DND-41 (cell line): ENCODE data around the gene NTF4.
A peak's percentile ranks its signal among the peaks of the same experiment; 100 is the strongest.

Experiments
- ATAC-seq: fragments of 200-7000 bp; cut with Tn5 transposase; 3 replicates; pipeline ENCODE4 v1.9.1; 2021; ENCODE audit warnings: low read depth; ENCODE audit not compliant: insufficient read depth
- DNase-seq: peaks from one replicate; pipeline ENCODE4 v3.0.0-alpha.2; 2020
- H2AFZ ChIP-seq: 2 replicates; pipeline ENCODE4 v1.6.0; 2012; ENCODE audit warnings: low read depth, low read length
- H3K27ac ChIP-seq: 2 replicates; pipeline ENCODE4 v1.5.1; 2012; ENCODE audit warnings: low read length, inconsistent platforms
- H3K27me3 ChIP-seq: fragments of 200-600 bp; sonication (generic); 2 replicates; pipeline ENCODE4 v1.6.0; 2012; ENCODE audit warnings: low read length, mild to moderate bottlenecking, inconsistent platforms; ENCODE audit not compliant: insufficient read depth, poor library complexity
- H3K36me3 ChIP-seq: 2 replicates; pipeline ENCODE4 v1.5.1; 2012; ENCODE audit warnings: low read length, inconsistent platforms; ENCODE audit not compliant: insufficient read depth
- H3K4me1 ChIP-seq: 2 replicates; pipeline ENCODE4 v1.5.1; 2012; ENCODE audit warnings: mild to moderate bottlenecking, low read length; ENCODE audit not compliant: insufficient read depth
- H3K4me2 ChIP-seq: 2 replicates; pipeline ENCODE4 v1.6.0; 2012; ENCODE audit warnings: mild to moderate bottlenecking, moderate library complexity, low read length, inconsistent platforms; ENCODE audit not compliant: insufficient read depth
- H3K4me3 ChIP-seq, 2 experiments: fragments of 200-600 bp in 1 of 2; shearing (Covaris generic) in 1 of 2; 2 replicates each; pipeline ENCODE4 v1.5.1; 2012 to 2016; ENCODE audit warnings: inconsistent platforms in 2 of 2, low read length in 2 of 2, mild to moderate bottlenecking in 2 of 2, low read depth in 1 of 2, moderate library complexity in 1 of 2
- H3K79me2 ChIP-seq: 2 replicates; pipeline ENCODE4 v1.6.0; 2012; ENCODE audit warnings: low read length, inconsistent platforms; ENCODE audit not compliant: insufficient read depth
- H3K9ac ChIP-seq: 2 replicates; pipeline ENCODE4 v1.6.0; 2012; ENCODE audit warnings: low read depth, mild to moderate bottlenecking, inconsistent platforms, low read length, moderate library complexity
- H3K9me3 ChIP-seq: 2 replicates; pipeline ENCODE4 v1.5.1; 2012; ENCODE audit warnings: low read length, moderate library complexity, mild to moderate bottlenecking, inconsistent platforms; ENCODE audit not compliant: insufficient read depth, severe bottlenecking
- H4K20me1 ChIP-seq: 2 replicates; pipeline ENCODE4 v1.6.0; 2012; ENCODE audit warnings: low read length; ENCODE audit not compliant: insufficient read depth
- EZH2 ChIP-seq: IDR thresholded peaks from 3 replicates; pipeline ENCODE4 v1.6.1; 2012; ENCODE audit warnings: borderline replicate concordance, low read depth, mild to moderate bottlenecking, moderate library complexity, low read length, inconsistent platforms; ENCODE audit not compliant: severe bottlenecking
- TF ChIP-seq, protein P1 (sequence below): IDR thresholded peaks from 2 replicates; pipeline ENCODE4 v1.5.1; 2012; ENCODE audit warnings: borderline replicate concordance, low read length, moderate library complexity, mild to moderate bottlenecking; ENCODE audit not compliant: poor library complexity, severe bottlenecking; ENCODE audit errors: extremely low read depth

The NTF4 gene

DNA sequence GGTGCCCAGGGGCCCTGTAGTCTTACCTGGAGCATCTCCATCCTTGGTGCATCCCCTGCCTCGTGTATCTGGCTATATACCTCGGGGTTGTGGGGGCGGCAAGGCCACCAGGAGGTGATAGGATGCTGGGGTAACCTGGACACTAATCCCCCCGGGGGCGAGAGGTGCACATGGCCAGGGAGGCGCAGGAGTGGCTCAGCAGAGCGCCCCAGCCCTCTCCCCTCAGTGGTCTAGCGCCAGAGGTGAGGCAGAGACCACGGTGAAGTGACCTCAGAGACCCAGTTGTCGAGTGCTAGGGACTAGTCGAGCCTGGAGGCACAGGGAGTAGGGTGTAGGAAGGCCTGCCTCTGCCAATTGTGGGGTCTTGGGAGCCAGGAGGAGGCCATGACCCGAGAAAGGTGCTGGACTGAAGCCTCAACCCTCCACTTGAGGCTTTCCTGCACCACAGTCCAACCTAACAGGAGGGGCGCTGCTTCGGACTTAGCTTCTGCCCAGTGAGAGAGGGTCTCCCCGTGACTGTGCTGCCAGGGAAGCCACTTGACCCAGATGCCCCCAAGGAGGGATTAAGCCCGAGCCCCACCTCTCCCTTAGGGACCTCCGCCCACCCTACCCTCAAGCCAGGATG, 47.5 kb downstream of the NTF4 start, which contains the start of gene LHB:
TSS of gene LHB (minus strand) at position 51 of the 625 bp plus-strand sequence. CDS start at position 41, 10 bp downstream.
- Histone ChIP-seq H3K27me3 (peaks cover 3% of the 10 kb centered on the region), H2AFZ (no peak within 1 kb of the TSS), H4K20me1 (peaks cover 6% of the 10 kb centered on the region; the same call in 1 of the 2 replicates), H3K9ac (no peak within 1 kb of the TSS), H3K79me2 (no peaks in the 10 kb centered on the region), H3K4me3 (no peak within 1 kb of the TSS), H3K36me3 (peaks cover 42% of the 10 kb centered on the region), H3K4me2 (no peak within 1 kb of the TSS), H3K9me3 (no peaks in the 10 kb centered on the region), H3K27ac (no peak within 1 kb of the TSS), H3K4me1 (peaks cover 3% of the 10 kb centered on the region; the same call in 1 of the 2 replicates)
- TF ChIP-seq, protein P1, sequence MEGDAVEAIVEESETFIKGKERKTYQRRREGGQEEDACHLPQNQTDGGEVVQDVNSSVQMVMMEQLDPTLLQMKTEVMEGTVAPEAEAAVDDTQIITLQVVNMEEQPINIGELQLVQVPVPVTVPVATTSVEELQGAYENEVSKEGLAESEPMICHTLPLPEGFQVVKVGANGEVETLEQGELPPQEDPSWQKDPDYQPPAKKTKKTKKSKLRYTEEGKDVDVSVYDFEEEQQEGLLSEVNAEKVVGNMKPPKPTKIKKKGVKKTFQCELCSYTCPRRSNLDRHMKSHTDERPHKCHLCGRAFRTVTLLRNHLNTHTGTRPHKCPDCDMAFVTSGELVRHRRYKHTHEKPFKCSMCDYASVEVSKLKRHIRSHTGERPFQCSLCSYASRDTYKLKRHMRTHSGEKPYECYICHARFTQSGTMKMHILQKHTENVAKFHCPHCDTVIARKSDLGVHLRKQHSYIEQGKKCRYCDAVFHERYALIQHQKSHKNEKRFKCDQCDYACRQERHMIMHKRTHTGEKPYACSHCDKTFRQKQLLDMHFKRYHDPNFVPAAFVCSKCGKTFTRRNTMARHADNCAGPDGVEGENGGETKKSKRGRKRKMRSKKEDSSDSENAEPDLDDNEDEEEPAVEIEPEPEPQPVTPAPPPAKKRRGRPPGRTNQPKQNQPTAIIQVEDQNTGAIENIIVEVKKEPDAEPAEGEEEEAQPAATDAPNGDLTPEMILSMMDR, result no peak
- no peak for TF ChIP-seq EZH2
- ATAC-seq (no peak), DNase-seq (no peak)

DNA sequence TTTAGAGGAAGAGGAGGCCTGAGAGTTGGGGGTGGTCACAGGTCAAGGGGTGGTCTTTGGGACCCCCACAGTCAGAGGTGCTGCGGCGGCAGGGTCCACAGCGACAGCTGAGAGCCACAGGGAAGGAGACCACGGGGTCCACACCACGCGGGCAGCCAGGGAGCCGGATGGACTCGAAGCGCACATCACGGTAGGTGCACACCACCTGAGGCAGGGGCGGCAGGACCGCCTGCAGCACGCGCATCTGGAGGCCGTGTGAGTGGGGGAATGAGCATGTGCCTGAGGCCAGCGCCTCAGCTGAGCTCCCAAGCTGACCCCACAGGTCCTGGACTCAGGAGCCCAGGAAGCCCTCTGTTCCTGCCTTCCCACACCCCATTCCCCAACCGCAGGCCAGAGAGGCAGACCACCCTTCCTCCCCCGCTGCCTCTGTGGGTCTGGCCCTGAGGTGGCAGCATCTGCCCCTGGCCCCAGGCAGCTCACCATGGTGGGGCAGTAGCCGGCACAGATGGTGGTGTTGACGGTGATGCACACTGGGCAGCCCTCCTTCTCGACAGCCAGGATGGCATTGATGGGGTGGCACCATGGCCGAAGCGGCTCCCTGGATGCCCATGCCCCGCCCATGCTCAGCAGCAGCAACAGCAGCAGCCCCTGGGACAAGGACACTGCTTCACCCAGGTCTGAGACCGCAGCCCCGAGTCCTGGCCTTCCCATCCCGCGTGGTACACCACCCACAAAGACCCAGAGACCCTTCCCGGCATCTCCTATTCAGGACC, 48.4 kb downstream of the NTF4 start:
- H3K36me3 ChIP-seq, result peaks cover 51% of the 10 kb centered on the region
- DNase-seq (no peak), ATAC-seq (no peak)
- peaks cover 3% of the 10 kb centered on the region; the same call in 1 of the 2 replicates for H3K4me1 ChIP-seq
- no peak overlapping the region for H3K9ac ChIP-seq
- no peak overlapping the region for H3K27ac ChIP-seq
- no peaks in the 10 kb centered on the region for H3K9me3 ChIP-seq
- TF ChIP-seq, protein P1, result no peak
- no peak for TF ChIP-seq EZH2
- H3K27me3 ChIP-seq, result peaks cover 3% of the 10 kb centered on the region
- no peaks in the 10 kb centered on the region for H3K79me2 ChIP-seq
- H3K4me3 ChIP-seq, result no peak overlapping the region
- no peak overlapping the region for H2AFZ ChIP-seq
- H3K4me2 ChIP-seq, result no peak overlapping the region
- H4K20me1 ChIP-seq, result peaks cover 13% of the 10 kb centered on the region; the same call in 1 of the 2 replicates

DNA sequence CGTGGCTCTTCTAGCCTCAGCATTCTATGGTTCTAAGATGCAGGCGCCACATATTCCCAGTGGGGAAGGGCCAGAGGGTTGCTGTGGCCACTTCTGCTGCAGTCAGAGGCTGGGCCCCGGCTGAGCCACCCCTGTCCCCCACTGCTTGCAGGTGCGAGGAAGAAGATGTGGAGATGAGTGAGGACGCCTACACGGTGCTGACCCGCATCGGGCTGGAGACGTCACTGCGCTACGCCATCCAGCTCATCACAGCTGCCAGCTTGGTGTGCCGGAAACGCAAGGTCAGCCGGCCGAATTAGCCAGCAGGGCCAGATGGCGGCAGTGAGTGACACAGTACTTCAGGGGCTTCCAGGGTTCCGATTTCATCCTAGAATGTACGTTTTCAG, 49.8 kb downstream of the NTF4 start:
- H3K4me2 ChIP-seq, result no peak overlapping the region
- TF ChIP-seq, protein P1, result peak; percentile 2
- TF ChIP-seq EZH2, result no peak
- no peaks in the 10 kb centered on the region for H3K79me2 ChIP-seq
- no peaks in the 10 kb centered on the region for H3K4me1 ChIP-seq
- no peak overlapping the region for H3K4me3 ChIP-seq
- no peaks in the 10 kb centered on the region for H3K9me3 ChIP-seq
- no peak overlapping the region for H3K9ac ChIP-seq
- peaks cover 65% of the 10 kb centered on the region for H3K36me3 ChIP-seq
- peaks cover 3% of the 10 kb centered on the region for H3K27me3 ChIP-seq
- no peak overlapping the region for H2AFZ ChIP-seq
- peaks cover 19% of the 10 kb centered on the region; the same call in 1 of the 2 replicates for H4K20me1 ChIP-seq
- DNase-seq (no peak), ATAC-seq (no peak)
- no peak overlapping the region for H3K27ac ChIP-seq
